HepG2 (cell line): ENCODE results near the gene NTN4. TPM values are rescaled to one million over a fixed set of nuclear protein-coding genes. Genes with fewer than 3 reads are reported as not detected.

Source experiments
- ATAC-seq: fragments of 200-7000 bp; cut with Tn5 transposase; 3 replicates; pipeline ENCODE4 v1.9.1; 2020; ENCODE audit warnings: mild to moderate bottlenecking, moderate library complexity
- BruUV-seq: library from RNA; stranded (reverse); fragments of 400-500 nt; replicated peaks from 2 replicates; lab custom pipeline; 2021; lab: Mats Ljungman, UMichigan
- CTCF ChIA-PET: fragments of 300-600 bp; formaldehyde crosslinking; extraction: SDS; loops from one replicate; lab custom pipeline; 2021; ENCODE audit warnings: low total read pairs, inconsistent platforms, low intra/inter-chr PET ratio; lab: Yijun Ruan, JAX
- POLR2A ChIA-PET: fragments of 350-600 bp; sonication (Branson Sonifier 250); formaldehyde crosslinking; loops from one replicate; lab custom pipeline; 2020; ENCODE audit warnings: antibody characterized with exemption, inconsistent platforms; lab: Yijun Ruan, JAX
- DNase-seq: peaks from one replicate; pipeline ENCODE4 v3.0.0-alpha.2; 2015; ENCODE audit warnings: low spot score
- FAIRE-seq: peaks from 3 replicates; lab custom pipeline; 2011; peaks lifted over from hg19 to GRCh38; lab: Jason Lieb, UNC
- H2AFZ ChIP-seq: one replicate; pipeline ENCODE4 v1.6.1; 2011; ENCODE audit warnings: low read length, inconsistent platforms
- H3K27ac ChIP-seq: fragments of 300-600 bp; 3 replicates; pipeline ENCODE4 v1.8.0; 2011; ENCODE audit warnings: mixed run types, mild to moderate bottlenecking, mixed read lengths, low read length, inconsistent platforms; ENCODE audit not compliant: insufficient read depth; ENCODE audit errors: extremely low read length
- H3K27me3 ChIP-seq, 2 experiments: fragments of 200-600 bp in 1 of 2; 2 replicates in 1 of 2; 3 replicates in 1 of 2; pipeline versions ENCODE4 v1.6.0 to v1.8.0; 2011; ENCODE audit warnings: low read length in 2 of 2, mild to moderate bottlenecking in 2 of 2, moderate library complexity in 2 of 2, inconsistent platforms in 1 of 2; ENCODE audit not compliant: insufficient read depth in 2 of 2, control insufficient read depth in 1 of 2
- H3K36me3 ChIP-seq, 2 experiments: fragments of 200-600 bp in 1 of 2; replicated peaks in 1 of 2; 2 replicates in 1 of 2; 3 replicates in 1 of 2; pipeline versions ENCODE4 v1.5.1 to v1.8.0; 2011; ENCODE audit warnings: low read length in 2 of 2, inconsistent platforms in 1 of 2; ENCODE audit not compliant: insufficient read depth in 2 of 2, control insufficient read depth in 1 of 2
- H3K4me1 ChIP-seq: 2 replicates; pipeline ENCODE4 v1.5.1; 2012; ENCODE audit warnings: low read length, inconsistent platforms; ENCODE audit not compliant: insufficient read depth
- H3K4me2 ChIP-seq: 2 replicates; pipeline ENCODE4 v1.6.0; 2011; ENCODE audit warnings: low read depth, low read length, inconsistent platforms
- H3K4me3 ChIP-seq, 3 experiments: fragments of 200-600 bp in 1 of 3; sonication (generic), shearing (Covaris generic) in 1 of 3; replicated peaks in 1 of 3; 2 replicates each; pipeline ENCODE4 v1.5.1; 2011 to 2016; ENCODE audit warnings: low read length in 3 of 3, inconsistent platforms in 2 of 3, low read depth in 2 of 3, mild to moderate bottlenecking in 2 of 3, control low read depth in 1 of 3, mixed read lengths in 1 of 3; ENCODE audit not compliant: insufficient read depth in 1 of 3
- H3K79me2 ChIP-seq: one replicate; pipeline ENCODE4 v1.6.1; 2011; ENCODE audit warnings: low read length, inconsistent platforms; ENCODE audit not compliant: insufficient read depth
- H3K9ac ChIP-seq: 2 replicates; pipeline ENCODE4 v1.6.0; 2011; ENCODE audit warnings: mild to moderate bottlenecking, low read depth, low read length, inconsistent platforms; ENCODE audit not compliant: insufficient read depth
- H3K9me3 ChIP-seq: 2 replicates; pipeline ENCODE4 v1.5.1; 2012; ENCODE audit warnings: mild to moderate bottlenecking, low read length
- H4K20me1 ChIP-seq: 2 replicates; pipeline ENCODE4 v1.6.0; 2011; ENCODE audit warnings: inconsistent platforms, mild to moderate bottlenecking, low read length, moderate library complexity; ENCODE audit not compliant: insufficient read depth
- CREM ChIP-seq, 2 experiments: sonication (generic) in 1 of 2; formaldehyde crosslinking in 1 of 2; IDR thresholded peaks; 2 replicates each; pipeline versions ENCODE4 v1.4.0 to v1.6.1; 2016 to 2020; ENCODE audit warnings: antibody characterized with exemption in 1 of 2, mild to moderate bottlenecking in 1 of 2, missing genetic modification reagents in 1 of 2
- DNMT3B ChIP-seq: conservative IDR thresholded peaks from 2 replicates; pipeline ENCODE4 v1.6.1; 2016; ENCODE audit warnings: missing biosample characterization, control low read depth
- ELK4 ChIP-seq: sonication (generic); formaldehyde crosslinking; IDR thresholded peaks from 2 replicates; pipeline ENCODE4 v1.9.0; 2021; ENCODE audit warnings: missing genetic modification reagents, borderline replicate concordance
- HOXA9 ChIP-seq: sonication (generic); formaldehyde crosslinking; IDR thresholded peaks from 2 replicates; pipeline ENCODE4 v1.8.1; 2022; ENCODE audit warnings: missing genetic modification reagents, mild to moderate bottlenecking, moderate library complexity, borderline replicate concordance
- HOXD1 ChIP-seq: sonication (generic); formaldehyde crosslinking; IDR thresholded peaks from 2 replicates; pipeline ENCODE4 v1.5.0; 2020; ENCODE audit warnings: missing genetic modification reagents
- MATR3 ChIP-seq: sonication (generic); formaldehyde crosslinking; IDR thresholded peaks from 2 replicates; pipeline ENCODE4 v1.4.0; 2020; ENCODE audit warnings: missing genetic modification reagents
- MLLT10 ChIP-seq: sonication (generic); formaldehyde crosslinking; IDR thresholded peaks from 2 replicates; pipeline ENCODE4 v1.4.0; 2020; ENCODE audit warnings: missing genetic modification reagents
- RBAK ChIP-seq: sonication (generic); formaldehyde crosslinking; IDR thresholded peaks from 2 replicates; pipeline ENCODE4 v1.5.1; 2020; ENCODE audit warnings: mild to moderate bottlenecking, missing genetic modification reagents
- ZBTB8A ChIP-seq: sonication (generic); formaldehyde crosslinking; IDR thresholded peaks from 2 replicates; pipeline ENCODE4 v1.4.0; 2020; ENCODE audit warnings: mild to moderate bottlenecking, low read depth, missing genetic modification reagents, borderline replicate concordance
- ZFP36 ChIP-seq: fragments of 150-350 bp; IDR thresholded peaks from 2 replicates; pipeline ENCODE4 v1.6.1; 2018; ENCODE audit warnings: borderline replicate concordance, low read length, low read depth; ENCODE audit not compliant: partially characterized antibody
- ZMAT3 ChIP-seq: sonication (generic); formaldehyde crosslinking; conservative IDR thresholded peaks from 2 replicates; pipeline ENCODE4 v1.7.0; 2021; ENCODE audit warnings: missing genetic modification reagents
- ZNF441 ChIP-seq: sonication (generic); formaldehyde crosslinking; IDR thresholded peaks from 2 replicates; pipeline ENCODE4 v1.7.0; 2021; ENCODE audit warnings: missing genetic modification reagents, borderline replicate concordance
- ZNF549 ChIP-seq: sonication (generic); formaldehyde crosslinking; IDR thresholded peaks from 2 replicates; pipeline ENCODE4 v1.5.0; 2020; ENCODE audit warnings: missing genetic modification reagents
- ZNF781 ChIP-seq: sonication (generic); formaldehyde crosslinking; IDR thresholded peaks from 2 replicates; pipeline ENCODE4 v1.5.1; 2020; ENCODE audit warnings: borderline replicate concordance, mild to moderate bottlenecking, missing genetic modification reagents; ENCODE audit errors: not compliant biosample characterization
- WGBS: methylation state at CpG from one replicate; pipeline ENCODE4 v1.1.6; 2017; ENCODE audit warnings: low lambda C conversion rate; 5-methylcytosine and 5-hydroxymethylcytosine counted together
- in situ Hi-C: cut with HindIII; loops from 2 replicates; pipeline ENCODE4 v1.10.0; 2017; ENCODE audit warnings: low pct_unique_long_range_greater_than_20kb; ENCODE audit not compliant: extremely low pct_ligation_motif_present
- intact Hi-C: fragments of 100-400 bp; cut with micrococcal nuclease; formaldehyde crosslinking; loops from one replicate; pipeline ENCODE4 v1.10.0; 2022; ENCODE audit not compliant: unreplicated experiment
- polyA plus RNA-seq, 8 experiments: library from polyadenylated mRNA; depleted of rRNA in 3 of 8; stranded (reverse) in 7 of 8; unstranded in 1 of 8; fragments of >200 nt; fragmentation: Illumina TruSeq in 4 of 8; extraction: Trizol in 4 of 8; gene quantifications; 2 replicates each; pipeline versions ENCODE4 v1.2.1 to v1.2.3, GENCODE V29; 2011 to 2016; ENCODE audit warnings: low read depth in 4 of 8, missing spikeins in 1 of 8, mixed read lengths in 1 of 8; ENCODE audit not compliant: insufficient read depth in 1 of 8
- total RNA-seq, 5 experiments: library from RNA; depleted of rRNA; stranded (reverse); fragments of >200 nt; fragmentation: Illumina TruSeq; extraction: Trizol; gene quantifications; 2 replicates each; pipeline ENCODE4 v1.2.3, GENCODE V29; 2016; ENCODE audit warnings: low read depth in 1 of 5
- TF ChIP-seq, protein P1 (sequence below): sonication (generic); formaldehyde crosslinking; IDR thresholded peaks from 2 replicates; pipeline ENCODE4 v1.5.1; 2020; ENCODE audit warnings: mild to moderate bottlenecking, missing genetic modification reagents, moderate library complexity
- TF ChIP-seq, protein P2 (sequence below): IDR thresholded peaks from 2 replicates; pipeline ENCODE4 v1.6.1; 2016; ENCODE audit warnings: low read depth, borderline replicate concordance

NTN4 gene
- total and polyA plus RNA-seq, 2 of the 13 experiments (the other 11 are each of a cell fraction or from before 2014, with no cell fraction given): 7.8 to 11.5 TPM

DNA sequence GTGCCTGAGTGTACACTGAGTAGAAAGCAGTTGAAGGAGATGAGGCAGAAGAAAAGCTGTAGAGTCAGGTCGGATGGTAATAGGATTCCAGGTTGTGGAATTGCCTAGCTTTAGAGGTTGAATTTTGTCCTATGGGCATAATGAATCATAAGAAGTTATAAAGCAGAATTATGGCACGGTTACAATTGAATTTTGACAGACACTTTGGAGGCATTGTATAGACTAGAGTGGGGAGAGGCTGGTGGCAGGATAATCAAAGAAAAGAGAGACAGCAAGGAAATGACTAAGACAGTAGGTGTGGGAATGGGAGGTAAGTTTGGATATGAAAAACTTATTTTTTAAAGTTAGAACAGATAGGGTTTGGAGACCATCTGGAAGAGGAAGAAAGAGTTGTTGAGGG is 102.6 kb downstream of the NTN4 start:
- ATAC-seq: no peak
- 88% methylated on average over 2 of the region's 2 CpGs for WGBS

GRCh38 chr12:95683418-95683817 is 107.1 kb downstream of the NTN4 start:
- intact Hi-C loops (no loop called here), in situ Hi-C loops (no loop called here)
- ChIA-PET POLR2A (no interaction called here), CTCF (no interaction called here)
- Histone ChIP-seq H3K4me1 (no peaks in the 10 kb centered on the region), H3K79me2 (no peaks in the 10 kb centered on the region), H3K9ac (no peak overlapping the region), H3K9me3 (no peaks in the 10 kb centered on the region), H4K20me1 (no peaks in the 10 kb centered on the region), H3K4me2 (no peak overlapping the region), H3K4me3 (no peak overlapping the region), H3K27ac (no peak overlapping the region), H3K27me3 (no peaks in the 10 kb centered on the region), H2AFZ (no peak overlapping the region), H3K36me3 (peaks cover 0 to 5% of the 10 kb centered on the region in 2 experiments; a peak in 1 of 5 replicates)
- DNase-seq (no peak), ATAC-seq (no peak), FAIRE-seq (no peak)
- no TSS peak for BruUV-seq
- over 99% methylated on average over 6 of the region's 10 CpGs for WGBS
- no peak for TF ChIP-seq ZBTB8A (CRISPR knock-in tag)
- no peak for TF ChIP-seq HOXA9 (CRISPR knock-in tag)
- TF ChIP-seq, protein P1, sequence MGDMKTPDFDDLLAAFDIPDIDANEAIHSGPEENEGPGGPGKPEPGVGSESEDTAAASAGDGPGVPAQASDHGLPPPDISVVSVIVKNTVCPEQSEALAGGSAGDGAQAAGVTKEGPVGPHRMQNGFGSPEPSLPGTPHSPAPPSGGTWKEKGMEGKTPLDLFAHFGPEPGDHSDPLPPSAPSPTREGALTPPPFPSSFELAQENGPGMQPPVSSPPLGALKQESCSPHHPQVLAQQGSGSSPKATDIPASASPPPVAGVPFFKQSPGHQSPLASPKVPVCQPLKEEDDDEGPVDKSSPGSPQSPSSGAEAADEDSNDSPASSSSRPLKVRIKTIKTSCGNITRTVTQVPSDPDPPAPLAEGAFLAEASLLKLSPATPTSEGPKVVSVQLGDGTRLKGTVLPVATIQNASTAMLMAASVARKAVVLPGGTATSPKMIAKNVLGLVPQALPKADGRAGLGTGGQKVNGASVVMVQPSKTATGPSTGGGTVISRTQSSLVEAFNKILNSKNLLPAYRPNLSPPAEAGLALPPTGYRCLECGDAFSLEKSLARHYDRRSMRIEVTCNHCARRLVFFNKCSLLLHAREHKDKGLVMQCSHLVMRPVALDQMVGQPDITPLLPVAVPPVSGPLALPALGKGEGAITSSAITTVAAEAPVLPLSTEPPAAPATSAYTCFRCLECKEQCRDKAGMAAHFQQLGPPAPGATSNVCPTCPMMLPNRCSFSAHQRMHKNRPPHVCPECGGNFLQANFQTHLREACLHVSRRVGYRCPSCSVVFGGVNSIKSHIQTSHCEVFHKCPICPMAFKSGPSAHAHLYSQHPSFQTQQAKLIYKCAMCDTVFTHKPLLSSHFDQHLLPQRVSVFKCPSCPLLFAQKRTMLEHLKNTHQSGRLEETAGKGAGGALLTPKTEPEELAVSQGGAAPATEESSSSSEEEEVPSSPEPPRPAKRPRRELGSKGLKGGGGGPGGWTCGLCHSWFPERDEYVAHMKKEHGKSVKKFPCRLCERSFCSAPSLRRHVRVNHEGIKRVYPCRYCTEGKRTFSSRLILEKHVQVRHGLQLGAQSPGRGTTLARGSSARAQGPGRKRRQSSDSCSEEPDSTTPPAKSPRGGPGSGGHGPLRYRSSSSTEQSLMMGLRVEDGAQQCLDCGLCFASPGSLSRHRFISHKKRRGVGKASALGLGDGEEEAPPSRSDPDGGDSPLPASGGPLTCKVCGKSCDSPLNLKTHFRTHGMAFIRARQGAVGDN (CRISPR knock-in tag): no peak
- TF ChIP-seq ELK4 (CRISPR knock-in tag): no peak
- no peak for TF ChIP-seq HOXD1 (CRISPR knock-in tag)
- no peak for TF ChIP-seq ZMAT3
- TF ChIP-seq MLLT10 (CRISPR knock-in tag): no peak
- no peak for TF ChIP-seq RBAK (CRISPR knock-in tag)
- TF ChIP-seq CREM (IDR thresholded peaks at IDR 0.05): no peak
- no peak for TF ChIP-seq CREM (CRISPR knock-in tag; IDR thresholded peaks at IDR 0.05)
- no peak for TF ChIP-seq MATR3 (CRISPR knock-in tag)
- TF ChIP-seq ZFP36: no peak
- TF ChIP-seq, protein P2, sequence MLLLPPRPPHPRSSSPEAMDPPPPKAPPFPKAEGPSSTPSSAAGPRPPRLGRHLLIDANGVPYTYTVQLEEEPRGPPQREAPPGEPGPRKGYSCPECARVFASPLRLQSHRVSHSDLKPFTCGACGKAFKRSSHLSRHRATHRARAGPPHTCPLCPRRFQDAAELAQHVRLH (CRISPR knock-in tag): no peak

More for the DNA sequence above, 102.6 kb downstream of the NTN4 start:
- H3K27me3 ChIP-seq: no peaks in the 10 kb centered on the region
- no peak overlapping the region for H3K9ac ChIP-seq
- H3K27ac ChIP-seq: no peak overlapping the region
- DNase-seq: no peak
- no TSS peak for BruUV-seq
- CTCF ChIA-PET: no interaction called here
- no peaks in the 10 kb centered on the region for H3K36me3 ChIP-seq
- H4K20me1 ChIP-seq: no peaks in the 10 kb centered on the region
- no peak overlapping the region for H3K4me2 ChIP-seq
- no peak overlapping the region for H2AFZ ChIP-seq
- H3K79me2 ChIP-seq: no peaks in the 10 kb centered on the region
- TF ChIP-seq ZNF549 (no peak), ZNF781 (no peak), ZNF441 (CRISPR knock-in tag) (no peak), DNMT3B (no peak)
- TF ChIP-seq, all 625 proteins: peak for 0
- H3K4me1 ChIP-seq: peaks cover 8% of the 10 kb centered on the region
- POLR2A ChIA-PET: no interaction called here
- H3K4me3 ChIP-seq: no peak overlapping the region
- in situ Hi-C loops (no loop called here), intact Hi-C loops (no loop called here)
- H3K9me3 ChIP-seq: no peaks in the 10 kb centered on the region
- no peak for FAIRE-seq
